ENCODE results near the gene NUDT22. TPM values are rescaled to one million over a fixed set of nuclear protein-coding genes. Genes with fewer than 3 reads are reported as not detected.

NUDT22 gene
- total RNA-seq, 1 experiment from 2014 or later: 50.4 TPM

DNA sequence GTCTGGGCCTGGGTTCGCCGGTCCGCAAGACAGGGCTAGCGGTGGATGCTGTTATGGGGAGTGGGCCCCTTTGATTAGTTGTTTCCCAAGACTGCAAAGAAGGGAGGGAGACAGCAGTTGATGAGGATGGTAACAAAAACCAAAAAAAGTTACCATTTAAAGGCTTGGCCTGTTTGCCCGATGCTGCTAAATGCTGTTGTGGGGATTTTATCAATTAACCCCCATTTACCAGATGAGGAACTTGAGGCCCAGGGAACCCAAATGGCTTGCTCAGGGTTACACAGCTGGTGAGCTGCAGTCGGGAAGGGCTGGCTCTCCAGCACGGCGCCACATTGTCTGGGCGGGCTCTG, 3.4 kb upstream of the NUDT22 start:
- no peak for DNase-seq (ENCODE audit: low read depth, low spot score)
- in situ Hi-C loops (cut with HindIII; ENCODE audit: low pct_unique_long_range_greater_than_20kb, low sequenced_read_pairs): no loop called here

DNA sequence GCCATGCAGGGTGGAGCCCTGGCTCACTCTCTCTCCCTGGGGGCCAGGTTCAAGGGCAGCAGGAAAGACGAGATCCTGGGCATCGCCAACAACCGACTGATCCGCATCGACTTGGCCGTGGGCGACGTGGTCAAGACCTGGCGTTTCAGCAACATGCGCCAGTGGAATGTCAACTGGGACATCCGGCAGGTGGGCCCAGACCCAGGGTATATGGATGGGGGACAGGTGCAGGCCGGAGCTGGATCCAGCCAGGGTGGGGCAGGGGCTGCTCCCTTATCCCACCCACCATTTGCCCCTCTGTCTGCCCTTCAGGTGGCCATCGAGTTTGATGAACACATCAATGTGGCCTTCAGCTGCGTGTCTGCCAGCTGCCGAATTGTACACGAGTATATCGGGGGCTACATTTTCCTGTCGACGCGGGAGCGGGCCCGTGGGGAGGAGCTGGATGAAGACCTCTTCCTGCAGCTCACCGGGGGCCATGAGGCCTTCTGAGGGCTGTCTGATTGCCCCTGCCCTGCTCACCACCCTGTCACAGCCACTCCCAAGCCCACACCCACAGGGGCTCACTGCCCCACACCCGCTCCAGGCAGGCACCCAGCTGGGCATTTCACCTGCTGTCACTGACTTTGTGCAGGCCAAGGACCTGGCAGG, 2.9 kb upstream of the NUDT22 start:
- in situ Hi-C loops (cut with HindIII; ENCODE audit: low pct_unique_long_range_greater_than_20kb, low sequenced_read_pairs): no loop called here
- no peak for DNase-seq (ENCODE audit: low read depth, low spot score)

DNA sequence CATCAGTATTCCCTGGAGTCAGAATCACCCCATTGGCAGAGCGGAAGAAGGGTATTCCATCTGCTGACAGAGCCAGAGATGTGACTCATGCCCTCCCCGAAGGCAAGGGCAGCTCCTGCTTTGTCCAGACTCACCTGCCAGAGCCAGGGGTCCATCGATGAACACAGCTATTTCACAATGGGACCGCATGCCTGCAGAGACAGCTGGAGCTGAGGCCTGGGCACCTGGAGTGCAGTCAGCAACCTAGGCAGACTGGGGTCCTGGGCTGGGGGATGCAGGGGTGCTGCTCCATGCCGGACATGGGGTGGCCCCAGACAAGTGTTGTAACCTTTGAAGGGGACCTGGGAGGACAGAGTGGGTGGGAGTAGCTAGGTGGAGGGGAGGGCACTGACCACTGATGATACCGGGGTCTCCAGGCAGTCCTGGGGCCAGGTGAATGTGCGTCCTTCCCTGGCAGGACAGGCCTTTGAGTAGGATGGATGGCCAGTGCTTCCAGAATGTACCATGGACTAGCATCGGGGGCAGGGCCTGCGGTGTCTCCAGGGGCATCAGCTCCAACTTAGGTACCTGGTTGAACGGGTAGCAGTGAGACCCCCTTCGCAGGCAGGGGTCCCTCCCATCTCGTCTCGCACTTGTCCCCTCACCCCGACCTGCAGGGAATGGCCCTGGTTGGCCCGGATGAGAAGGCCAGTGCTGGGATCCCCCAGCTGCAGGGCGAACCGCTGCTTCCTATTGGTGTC, 1.8 kb upstream of the NUDT22 start:
- in situ Hi-C loops (cut with HindIII; ENCODE audit: low pct_unique_long_range_greater_than_20kb, low sequenced_read_pairs): no loop called here
- DNase-seq (ENCODE audit: low read depth, low spot score): no peak

DNA sequence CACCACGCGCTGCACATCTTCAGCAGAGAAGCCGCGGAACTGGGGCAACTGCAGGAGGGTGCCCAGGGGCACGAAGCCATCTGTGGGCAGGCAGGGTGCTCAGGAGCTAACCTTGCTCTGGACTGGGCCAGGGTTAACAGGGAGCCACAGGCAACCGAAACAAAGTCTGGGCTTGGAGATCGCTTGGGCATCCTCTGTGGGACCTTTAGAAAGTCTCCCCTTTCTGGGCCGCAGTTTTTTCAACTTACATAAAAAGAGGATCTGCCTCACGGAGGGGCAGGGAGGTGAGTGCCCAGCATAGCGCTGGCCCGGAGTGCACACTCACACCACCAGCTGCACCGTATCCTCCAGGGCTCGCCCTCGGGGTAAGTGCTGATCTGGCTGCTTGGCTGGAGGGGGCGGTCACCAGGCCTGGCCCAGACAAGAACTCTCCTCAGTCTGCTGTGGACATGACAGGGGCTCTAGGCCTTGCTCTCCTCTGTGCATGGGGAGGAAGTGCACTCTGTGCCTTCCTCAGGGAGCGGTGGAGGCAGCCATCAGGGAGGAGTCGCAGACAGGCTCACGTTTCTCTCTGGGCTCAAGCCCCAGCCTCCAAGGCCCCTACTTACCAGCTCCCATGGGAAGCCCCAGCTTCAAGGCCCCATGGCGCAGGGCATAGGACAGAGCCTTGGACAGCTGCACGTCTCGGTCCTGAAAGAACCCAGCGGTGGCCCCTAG, 1.0 kb upstream of the NUDT22 start:
- DNase-seq (ENCODE audit: low read depth, low spot score): no peak
- in situ Hi-C loops (cut with HindIII; ENCODE audit: low pct_unique_long_range_greater_than_20kb, low sequenced_read_pairs): no loop called here

DNA sequence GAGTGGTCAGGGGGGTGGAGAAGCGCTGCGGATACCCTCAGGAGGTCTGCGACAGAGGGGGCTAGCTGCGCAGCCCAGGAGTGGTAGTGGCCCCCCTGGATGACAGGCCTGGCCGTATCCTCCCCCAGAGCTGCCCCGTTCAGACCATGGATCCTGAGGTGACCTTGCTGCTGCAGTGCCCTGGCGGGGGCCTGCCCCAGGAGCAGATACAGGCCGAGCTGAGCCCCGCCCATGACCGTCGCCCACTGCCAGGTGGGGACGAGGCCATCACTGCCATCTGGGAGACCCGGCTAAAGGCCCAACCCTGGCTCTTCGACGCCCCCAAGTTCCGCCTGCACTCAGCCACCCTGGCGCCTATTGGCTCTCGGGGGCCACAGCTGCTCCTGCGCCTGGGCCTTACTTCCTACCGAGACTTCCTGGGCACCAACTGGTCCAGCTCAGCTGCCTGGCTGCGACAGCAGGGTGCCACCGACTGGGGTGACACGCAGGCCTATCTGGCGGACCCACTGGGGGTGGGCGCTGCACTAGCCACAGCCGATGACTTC, 505 bp downstream of the NUDT22 start:
- no peak for DNase-seq (ENCODE audit: low read depth, low spot score)
- in situ Hi-C loops (cut with HindIII; ENCODE audit: low pct_unique_long_range_greater_than_20kb, low sequenced_read_pairs): no loop called here

DNA sequence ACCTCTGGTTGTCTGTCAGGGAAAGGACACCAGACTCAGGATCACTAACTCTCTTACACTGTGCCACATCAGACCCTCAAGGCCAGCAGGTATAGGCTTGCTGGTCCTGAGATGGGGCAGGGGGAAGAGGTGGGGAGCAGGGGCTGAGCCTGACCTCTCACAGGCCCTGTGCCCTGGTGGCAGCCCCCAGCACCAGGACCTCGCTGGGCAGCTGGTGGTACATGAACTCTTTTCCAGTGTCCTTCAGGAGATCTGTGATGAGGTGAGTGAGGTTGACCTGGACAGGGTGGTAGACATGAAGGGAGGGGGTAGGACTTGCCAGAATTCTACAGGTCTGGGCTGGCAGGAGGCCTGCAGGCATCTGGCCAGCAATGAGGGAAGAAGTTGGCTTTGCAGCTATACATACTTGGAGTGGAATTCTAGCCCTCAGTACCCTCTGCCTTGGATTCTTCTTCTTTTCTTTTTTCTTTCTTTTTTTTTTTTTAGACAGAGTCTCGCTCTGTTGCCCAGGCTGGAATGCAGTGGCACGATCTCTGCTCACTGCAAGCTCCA, 1.4 kb downstream of the NUDT22 start:
- DNase-seq (ENCODE audit: low read depth, low spot score): no peak
- in situ Hi-C loops (cut with HindIII; ENCODE audit: low pct_unique_long_range_greater_than_20kb, low sequenced_read_pairs): no loop called here

DNA sequence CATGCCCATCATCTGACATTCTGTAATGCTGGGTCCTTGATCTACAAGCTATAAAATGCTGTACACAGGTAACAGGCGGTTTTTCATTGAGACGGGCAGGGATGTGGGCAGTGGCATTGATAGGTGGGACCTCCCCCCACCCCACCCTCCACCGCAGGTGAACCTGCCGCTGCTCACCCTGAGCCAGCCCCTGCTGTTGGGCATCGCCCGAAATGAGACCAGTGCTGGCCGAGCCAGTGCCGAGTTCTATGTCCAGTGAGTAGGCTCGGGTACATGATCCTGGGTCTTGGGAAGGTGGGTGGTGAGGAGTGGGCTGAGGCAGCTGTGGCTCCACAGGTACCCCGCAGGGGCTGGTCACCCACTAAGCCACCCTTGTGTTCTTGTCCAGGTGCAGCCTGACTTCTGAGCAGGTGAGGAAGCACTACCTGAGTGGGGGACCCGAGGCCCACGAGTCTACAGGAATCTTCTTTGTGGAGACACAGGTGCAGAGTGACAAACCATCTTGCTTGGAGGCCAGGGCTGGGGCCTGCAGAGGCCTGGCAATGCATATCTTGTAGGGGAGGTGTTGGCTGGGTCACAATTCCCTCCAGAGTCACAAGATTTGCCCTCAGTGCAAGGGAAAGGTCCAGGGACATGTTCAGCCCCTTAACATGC, 3.1 kb downstream of the NUDT22 start:
- no peak for DNase-seq (ENCODE audit: low read depth, low spot score)
- in situ Hi-C loops (cut with HindIII; ENCODE audit: low pct_unique_long_range_greater_than_20kb, low sequenced_read_pairs): no loop called here

DNA sequence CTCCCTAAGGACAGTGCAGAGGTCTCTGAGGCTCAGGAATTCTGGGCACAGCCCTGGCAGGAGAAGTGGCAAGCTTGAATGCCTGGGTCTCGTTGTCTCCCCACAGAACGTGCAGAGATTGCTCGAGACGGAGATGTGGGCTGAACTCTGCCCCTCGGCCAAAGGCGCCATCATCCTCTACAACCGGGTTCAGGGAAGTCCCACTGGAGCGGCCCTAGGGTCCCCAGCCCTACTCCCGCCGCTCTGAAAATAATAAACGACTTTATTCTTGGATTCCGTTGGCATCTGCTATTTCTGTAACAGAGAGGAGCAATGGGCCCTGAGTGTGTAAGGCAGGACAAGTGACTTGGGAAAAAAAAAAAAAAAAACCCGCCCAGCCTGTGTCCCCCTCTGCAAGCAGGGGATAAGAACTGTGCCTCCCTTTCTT, 3.7 kb downstream of the NUDT22 start:
- in situ Hi-C loops (cut with HindIII; ENCODE audit: low pct_unique_long_range_greater_than_20kb, low sequenced_read_pairs): no loop called here
- DNase-seq (ENCODE audit: low read depth, low spot score): no peak

DNA sequence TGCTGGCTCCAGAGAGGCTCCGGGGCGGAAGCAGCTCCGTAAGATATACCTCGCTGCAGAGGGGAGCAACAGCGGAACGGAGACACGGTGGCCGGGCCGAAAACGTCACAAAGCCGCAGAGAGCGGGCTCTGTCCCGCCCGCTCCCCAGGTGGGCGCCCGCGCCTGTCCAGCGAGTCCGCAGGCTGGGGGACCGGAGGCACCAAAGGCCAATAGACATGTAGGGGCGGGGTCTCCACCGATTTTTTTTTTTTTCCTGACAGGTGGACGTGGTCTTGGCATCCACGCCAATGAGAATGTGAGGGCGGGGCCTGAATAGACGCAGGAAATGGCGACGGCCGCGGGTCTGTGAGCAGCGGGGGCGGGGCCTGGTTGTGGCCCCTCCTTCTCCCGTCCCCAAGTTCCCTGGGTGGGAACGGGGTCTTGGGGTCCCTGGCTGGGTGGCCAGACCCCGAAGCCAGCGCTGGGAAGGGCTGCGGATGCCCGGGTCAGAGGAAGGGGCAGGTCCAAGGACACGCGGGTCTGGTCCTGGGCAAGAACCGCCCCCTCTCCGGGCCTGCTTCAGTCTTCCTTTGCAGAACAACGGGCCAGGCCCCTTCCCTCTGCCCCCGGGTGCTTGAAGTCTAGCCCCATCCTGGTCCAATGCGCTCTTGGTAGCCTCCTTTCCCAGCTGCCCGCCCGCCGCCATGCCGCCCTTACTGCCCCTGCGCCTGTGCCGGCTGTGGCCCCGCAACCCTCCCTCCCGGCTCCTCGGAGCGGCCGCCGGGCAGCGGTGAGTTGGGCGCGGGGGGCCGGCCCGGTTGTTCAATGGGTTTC, 4.3 kb downstream of the NUDT22 start, which contains the start of gene DNAJC4:
DNAJC4 (plus strand) TSS at position 378 of the 814 bp plus-strand sequence; CDS start at position 685, 307 bp downstream.
- peak; percentile 91 for DNase-seq (ENCODE audit: low read depth, low spot score)
- in situ Hi-C loops (cut with HindIII; ENCODE audit: low pct_unique_long_range_greater_than_20kb, low sequenced_read_pairs): no loop called here

DNA sequence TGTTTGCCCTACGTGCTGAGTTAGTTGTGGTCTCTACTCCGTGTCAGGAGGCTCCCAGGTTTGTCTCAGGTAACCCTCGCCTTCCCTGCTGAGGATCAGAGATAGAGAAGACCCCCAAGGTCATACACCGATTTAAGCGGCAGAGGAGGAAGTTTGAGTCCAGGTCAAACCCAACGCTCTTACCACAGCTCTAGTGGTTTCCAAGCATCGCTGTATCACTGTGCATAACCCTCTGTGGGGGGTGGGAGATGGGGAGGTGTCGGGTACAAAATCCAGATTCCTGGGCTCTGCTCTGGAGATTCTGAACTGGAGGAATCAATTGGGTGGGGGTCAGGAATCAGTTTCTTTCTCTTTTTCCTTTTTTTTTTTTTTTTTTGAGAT, 4.9 kb downstream of the NUDT22 start:
- in situ Hi-C loops (cut with HindIII; ENCODE audit: low pct_unique_long_range_greater_than_20kb, low sequenced_read_pairs): no loop called here
- no peak for DNase-seq (ENCODE audit: low read depth, low spot score)

DNA sequence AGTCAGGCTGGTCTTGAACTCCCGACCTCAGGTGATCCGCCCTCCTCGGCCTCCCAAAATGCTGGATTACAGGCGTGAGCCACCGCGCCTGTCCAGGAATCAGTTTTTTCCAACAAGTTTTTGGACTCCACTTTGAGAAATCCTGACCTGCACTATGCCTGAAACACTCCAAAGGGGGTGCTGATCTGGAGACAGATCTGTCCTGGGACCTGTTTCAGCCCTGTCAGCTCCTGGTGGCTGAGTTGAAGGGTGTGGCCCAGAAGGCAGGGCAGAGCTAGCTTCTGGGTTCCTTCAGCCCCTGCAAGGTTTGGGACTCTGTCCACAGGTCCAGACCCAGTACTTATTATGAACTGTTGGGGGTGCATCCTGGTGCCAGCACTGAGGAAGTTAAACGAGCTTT, 5.5 kb downstream of the NUDT22 start:
- in situ Hi-C loops (cut with HindIII; ENCODE audit: low pct_unique_long_range_greater_than_20kb, low sequenced_read_pairs): no loop called here
- DNase-seq (ENCODE audit: low read depth, low spot score): no peak

DNA sequence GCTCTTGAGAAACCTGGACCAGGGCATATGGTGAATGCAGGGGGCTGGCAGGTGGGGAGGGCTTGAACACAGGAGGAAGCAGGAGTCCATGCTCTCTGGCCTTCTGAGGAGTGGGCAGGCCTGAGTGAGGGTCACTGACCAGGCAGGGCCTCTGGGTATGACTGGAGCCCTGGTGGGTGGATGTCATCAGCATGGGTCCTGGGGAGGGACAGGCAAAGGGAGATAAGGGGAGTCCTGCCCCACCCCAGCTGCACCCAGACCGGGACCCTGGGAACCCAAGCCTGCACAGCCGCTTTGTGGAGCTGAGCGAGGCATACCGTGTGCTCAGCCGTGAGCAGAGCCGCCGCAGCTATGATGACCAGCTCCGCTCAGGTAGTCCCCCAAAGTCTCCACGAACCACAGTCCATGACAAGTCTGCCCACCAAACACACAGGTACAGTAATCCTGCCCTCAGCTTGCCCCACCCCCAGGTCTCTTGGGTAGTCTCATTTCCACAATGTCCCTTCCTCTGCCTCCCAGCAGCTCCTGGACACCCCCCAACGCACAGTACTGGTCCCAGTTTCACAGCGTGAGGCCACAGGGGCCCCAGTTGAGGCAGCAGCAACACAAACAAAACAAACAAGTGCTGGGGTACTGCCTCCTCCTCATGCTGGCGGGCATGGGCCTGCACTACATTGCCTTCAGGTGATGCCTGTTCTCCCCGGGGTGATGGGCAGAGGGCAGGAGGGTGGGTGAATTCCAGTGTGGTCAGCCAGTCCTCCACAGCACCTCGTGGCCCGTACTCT, 6.3 kb downstream of the NUDT22 start:
- in situ Hi-C loops (cut with HindIII; ENCODE audit: low pct_unique_long_range_greater_than_20kb, low sequenced_read_pairs): no loop called here
- no peak for DNase-seq (ENCODE audit: low read depth, low spot score)

DNA sequence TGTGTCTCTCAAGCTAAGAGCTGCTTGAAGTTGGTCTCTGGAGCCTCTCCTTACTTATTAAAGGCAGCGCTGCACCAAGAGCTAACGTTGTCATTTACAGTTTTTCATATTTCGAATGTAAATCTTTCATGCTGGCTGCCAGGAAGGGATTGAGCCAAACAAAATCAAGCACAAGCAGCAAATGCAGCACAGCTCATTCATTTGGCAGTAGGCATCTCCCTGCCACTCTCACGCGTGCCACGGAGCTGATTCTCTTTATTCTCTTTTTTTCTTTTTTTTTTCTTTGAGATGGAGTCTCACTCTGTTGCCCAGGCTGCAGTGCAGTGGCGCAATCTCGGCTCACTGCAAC, 6.9 kb downstream of the NUDT22 start:
- in situ Hi-C loops (cut with HindIII; ENCODE audit: low pct_unique_long_range_greater_than_20kb, low sequenced_read_pairs): no loop called here
- DNase-seq (ENCODE audit: low read depth, low spot score): no peak

DNA sequence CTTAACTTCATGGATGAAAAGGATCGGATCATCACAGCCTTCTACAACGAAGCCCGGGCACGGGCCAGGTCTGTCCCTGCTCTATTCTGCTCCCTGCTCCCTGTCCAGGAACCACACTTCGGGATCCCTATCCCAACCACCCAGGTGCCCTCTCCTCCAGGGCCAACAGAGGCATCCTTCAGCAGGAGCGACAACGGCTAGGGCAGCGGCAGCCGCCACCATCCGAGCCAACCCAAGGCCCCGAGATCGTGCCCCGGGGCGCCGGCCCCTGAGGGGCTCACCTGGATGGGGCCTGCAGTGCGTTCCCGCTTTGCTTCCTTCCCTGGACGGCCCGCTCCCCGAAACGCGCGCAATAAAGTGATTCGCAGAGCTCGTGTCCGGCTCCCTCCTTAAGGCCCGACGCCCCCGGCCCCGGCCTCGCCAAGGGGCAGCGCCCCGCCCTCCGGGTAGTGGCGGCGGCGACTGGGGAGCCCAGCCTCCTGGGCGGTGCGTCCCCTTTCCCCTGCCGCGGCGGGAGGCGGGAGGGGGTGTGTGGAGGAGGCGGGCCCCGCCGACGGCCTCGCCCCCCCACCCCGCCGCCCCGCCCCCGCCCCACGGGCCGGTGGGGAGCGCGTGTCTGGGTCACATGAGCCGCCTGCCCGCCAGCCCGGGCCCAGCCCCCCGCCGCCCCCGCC, 8.0 kb downstream of the NUDT22 start, which contains the start of gene VEGFB:
VEGFB (plus strand) TSS at position 672 of the 674 bp plus-strand sequence. CDS start 250 bp downstream, outside the sequence.
- in situ Hi-C loops (cut with HindIII; ENCODE audit: low pct_unique_long_range_greater_than_20kb, low sequenced_read_pairs): no loop called here
- DNase-seq (ENCODE audit: low read depth, low spot score): peak; percentile 55

DNA sequence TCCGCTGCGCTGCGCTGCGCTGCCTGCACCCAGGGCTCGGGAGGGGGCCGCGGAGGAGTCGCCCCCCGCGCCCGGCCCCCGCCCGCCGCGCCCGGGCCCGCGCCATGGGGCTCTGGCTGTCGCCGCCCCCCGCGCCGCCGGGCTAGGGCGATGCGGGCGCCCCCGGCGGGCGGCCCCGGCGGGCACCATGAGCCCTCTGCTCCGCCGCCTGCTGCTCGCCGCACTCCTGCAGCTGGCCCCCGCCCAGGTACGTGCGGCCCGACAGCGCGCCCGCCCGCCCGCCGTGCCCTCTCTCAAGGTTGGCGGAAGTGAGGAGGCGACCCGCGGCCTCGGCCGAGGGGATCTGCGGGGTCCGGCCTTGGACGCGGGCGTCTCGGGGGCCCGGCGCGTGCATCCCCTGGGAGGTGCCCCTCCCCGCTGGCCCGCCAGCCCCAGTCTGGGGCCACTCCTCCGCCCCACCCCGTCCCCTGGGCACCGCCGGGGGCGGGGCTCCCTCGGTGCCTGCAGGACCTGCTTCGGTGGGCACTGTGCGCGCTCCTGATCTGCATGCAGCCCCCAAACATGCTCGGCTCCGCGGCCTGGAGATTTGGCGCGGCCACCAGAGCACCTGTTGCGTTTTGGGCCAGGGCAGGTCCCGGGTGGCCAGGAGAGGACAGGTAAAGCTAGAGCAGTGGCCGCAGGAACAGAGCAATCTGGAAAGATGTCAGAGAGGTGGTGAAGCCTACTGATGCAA, 8.7 kb downstream of the NUDT22 start:
- no peak for DNase-seq (ENCODE audit: low read depth, low spot score)
- in situ Hi-C loops (cut with HindIII; ENCODE audit: low pct_unique_long_range_greater_than_20kb, low sequenced_read_pairs): no loop called here
